Gastroesophageal sphincter (tissue), 4 donors: Measurements from ENCODE around the gene SCAMP5. TPM values are rescaled to one million over a fixed set of nuclear protein-coding genes. Genes with fewer than 3 reads are reported as not detected.

Experiments used
- ATAC-seq: fragments of 150-250 bp; one replicate; pipeline ENCODE4 v1.9.1; 2016; ENCODE audit warnings: mild to moderate bottlenecking, moderate library complexity
- H3K27ac ChIP-seq, 4 donors: fragments of 200-600 bp; sonication (generic) in 3 of 4; 1 replicate in 3 of 4; 2 replicates in 1 of 4; pipeline ENCODE4 v1.5.1; 2016 to 2019
- H3K27me3 ChIP-seq: fragments of 200-600 bp; sonication (generic); one replicate; pipeline ENCODE4 v1.5.1; 2019
- H3K36me3 ChIP-seq, 2 donors: fragments of 200-600 bp; sonication (generic); one replicate each; pipeline ENCODE4 v1.5.1; 2019; ENCODE audit warnings: control low read depth in 1 of 2
- H3K4me1 ChIP-seq, 3 donors: fragments of 200-600 bp; sonication (generic); 1 replicate in 2 of 3; 2 replicates in 1 of 3; pipeline ENCODE4 v1.5.1; 2016 to 2019; ENCODE audit warnings: control low read depth in 2 of 3
- H3K4me3 ChIP-seq, 2 donors: fragments of 200-600 bp; sonication (generic); one replicate each; pipeline ENCODE4 v1.5.1; 2019; ENCODE audit warnings: mild to moderate bottlenecking in 1 of 2, moderate library complexity in 1 of 2
- H3K9me3 ChIP-seq, 3 donors: fragments of 200-600 bp; sonication (generic); one replicate each; pipeline ENCODE4 v1.5.1; 2017 to 2019; ENCODE audit warnings: control low read depth in 2 of 3
- EP300 ChIP-seq: sonication (generic); formaldehyde crosslinking; IDR thresholded peaks from one replicate; pipeline ENCODE4 v1.6.1; 2017; ENCODE audit warnings: antibody characterized with exemption, mild to moderate bottlenecking
- POLR2A ChIP-seq, 2 donors: fragments of 450-650 bp; IDR thresholded peaks; one replicate each; pipeline ENCODE4 v1.6.1; 2017; ENCODE audit warnings: antibody characterized with exemption in 2 of 2, mild to moderate bottlenecking in 2 of 2, moderate library complexity in 1 of 2
- POLR2AphosphoS5 ChIP-seq: sonication (generic); formaldehyde crosslinking; IDR thresholded peaks from one replicate; pipeline ENCODE4 v1.6.1; 2017; ENCODE audit warnings: antibody characterized with exemption
- WGBS, 2 donors: methylation state at CpG; one replicate each; pipeline ENCODE4 v1.1.5; 2018; ENCODE audit warnings: low coverage in 1 of 2; 5-methylcytosine and 5-hydroxymethylcytosine counted together
- total RNA-seq, 4 donors: library from RNA; depleted of rRNA; stranded (reverse); fragments of >200 nt; gene quantifications; one replicate each; pipeline ENCODE4 v1.1.0, GENCODE V29; 2016
- TF ChIP-seq, protein P1 (sequence below), 4 experiments: fragments of 200-600 bp in 2 of 4; fragments of 450-650 bp in 2 of 4; sonication (generic) in 1 of 4; IDR thresholded peaks; one replicate each; pipeline ENCODE4 v1.5.1; 2017 to 2019; ENCODE audit warnings: antibody characterized with exemption in 4 of 4, mild to moderate bottlenecking in 2 of 4, moderate library complexity in 2 of 4

Gene SCAMP5
- total RNA-seq, 4 donors from 2014 or later: 2.2 to 10.1 (median 5.6) TPM

DNA sequence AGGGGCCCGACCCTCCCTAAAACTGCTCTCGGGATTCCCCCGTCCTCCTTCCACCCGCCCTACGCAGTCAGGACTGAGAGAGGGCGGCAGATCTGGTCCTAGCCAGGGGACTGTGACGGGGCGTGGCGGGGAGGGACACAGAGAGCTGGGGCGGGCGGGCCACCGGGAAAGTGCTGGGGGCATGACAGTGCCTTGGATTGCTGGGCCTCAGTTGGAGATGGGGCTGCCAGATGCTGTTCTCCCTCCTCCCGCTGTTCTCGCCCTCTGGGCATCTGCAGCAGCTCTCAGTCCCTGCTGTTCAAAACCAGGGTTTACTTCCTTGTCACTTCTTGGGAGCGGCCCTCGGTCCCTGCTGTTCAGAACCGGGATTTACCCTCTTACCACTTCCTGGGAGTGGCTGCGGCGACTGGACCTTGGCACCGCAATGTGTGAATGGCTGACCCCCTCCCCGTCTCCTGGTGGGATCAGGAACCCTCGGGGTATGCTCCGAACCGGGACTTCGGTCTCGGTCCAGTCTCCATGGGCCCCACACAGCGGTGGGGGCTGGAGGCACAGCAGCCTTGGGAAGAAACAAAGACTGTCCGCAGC is 36.9 kb upstream of the SCAMP5 start:
- TF ChIP-seq, protein P1, sequence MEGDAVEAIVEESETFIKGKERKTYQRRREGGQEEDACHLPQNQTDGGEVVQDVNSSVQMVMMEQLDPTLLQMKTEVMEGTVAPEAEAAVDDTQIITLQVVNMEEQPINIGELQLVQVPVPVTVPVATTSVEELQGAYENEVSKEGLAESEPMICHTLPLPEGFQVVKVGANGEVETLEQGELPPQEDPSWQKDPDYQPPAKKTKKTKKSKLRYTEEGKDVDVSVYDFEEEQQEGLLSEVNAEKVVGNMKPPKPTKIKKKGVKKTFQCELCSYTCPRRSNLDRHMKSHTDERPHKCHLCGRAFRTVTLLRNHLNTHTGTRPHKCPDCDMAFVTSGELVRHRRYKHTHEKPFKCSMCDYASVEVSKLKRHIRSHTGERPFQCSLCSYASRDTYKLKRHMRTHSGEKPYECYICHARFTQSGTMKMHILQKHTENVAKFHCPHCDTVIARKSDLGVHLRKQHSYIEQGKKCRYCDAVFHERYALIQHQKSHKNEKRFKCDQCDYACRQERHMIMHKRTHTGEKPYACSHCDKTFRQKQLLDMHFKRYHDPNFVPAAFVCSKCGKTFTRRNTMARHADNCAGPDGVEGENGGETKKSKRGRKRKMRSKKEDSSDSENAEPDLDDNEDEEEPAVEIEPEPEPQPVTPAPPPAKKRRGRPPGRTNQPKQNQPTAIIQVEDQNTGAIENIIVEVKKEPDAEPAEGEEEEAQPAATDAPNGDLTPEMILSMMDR (IDR thresholded peaks at IDR 0.05): peak in 1 of 4 experiments; percentile 40
- no peak for TF ChIP-seq EP300
- peaks cover 60% of the 10 kb centered on the region for H3K27me3 ChIP-seq
- H3K36me3 ChIP-seq: no peaks in the 10 kb centered on the region
- peak overlapping the region; percentile 4 to 65 for H3K4me3 ChIP-seq
- ATAC-seq: peak; percentile 32
- peaks cover 0 to 57% (median 25%) of the 10 kb centered on the region in 3 donors for H3K4me1 ChIP-seq
- no peaks in the 10 kb centered on the region for H3K9me3 ChIP-seq
- peak overlapping the region in 2 of 4 donors; percentile 56 to 68 for H3K27ac ChIP-seq
- 7 to 8% methylated on average over 2 to 3 of the region's 28 CpGs for WGBS, 2 donors

DNA sequence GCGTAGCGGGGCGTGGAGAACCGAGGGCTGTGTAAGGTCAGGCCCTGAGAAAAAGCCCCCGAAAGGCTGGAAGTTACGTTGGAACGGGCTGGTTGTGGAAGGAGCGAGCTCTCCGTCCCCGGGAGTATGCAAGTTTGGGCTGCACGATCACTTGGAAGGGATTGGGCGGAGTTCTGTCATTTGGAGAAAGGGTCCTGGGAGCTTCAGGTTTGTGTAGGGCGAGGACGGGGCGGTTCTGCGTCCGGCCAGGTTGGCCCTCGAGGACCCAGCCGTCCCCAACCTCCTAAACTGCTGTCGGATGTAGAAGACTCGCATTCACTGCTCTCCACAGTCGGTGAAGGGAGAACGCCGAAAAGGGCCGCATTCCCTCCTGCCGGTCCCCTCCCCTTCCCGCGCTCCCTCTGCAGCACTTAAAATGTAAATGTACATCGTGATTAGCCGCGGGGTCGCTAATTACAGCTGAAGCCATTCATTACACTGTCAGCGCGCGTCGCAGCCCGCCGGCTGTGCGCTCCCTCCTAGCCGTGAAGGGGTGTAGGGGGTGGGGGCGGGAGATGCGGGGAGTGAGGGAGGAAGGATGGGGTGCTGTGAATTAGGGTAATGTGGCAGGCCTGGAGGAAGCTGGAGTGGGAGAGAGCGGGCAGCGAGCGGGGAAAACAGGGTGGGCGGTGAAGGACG is 36.3 kb upstream of the SCAMP5 start:
- ATAC-seq: no peak
- no peaks in the 10 kb centered on the region for H3K9me3 ChIP-seq
- no peak for TF ChIP-seq POLR2AphosphoS5
- H3K27me3 ChIP-seq: peaks cover 59% of the 10 kb centered on the region
- peak overlapping the region in 2 of 4 donors; percentile 56 to 68 for H3K27ac ChIP-seq
- 3 to 7% methylated on average over 8 to 29 of the region's 47 CpGs for WGBS, 2 donors
- peak overlapping the region in 1 of 2 donors; percentile 65 for H3K4me3 ChIP-seq
- peaks cover 0 to 57% (median 25%) of the 10 kb centered on the region in 3 donors for H3K4me1 ChIP-seq
- H3K36me3 ChIP-seq: no peaks in the 10 kb centered on the region

DNA sequence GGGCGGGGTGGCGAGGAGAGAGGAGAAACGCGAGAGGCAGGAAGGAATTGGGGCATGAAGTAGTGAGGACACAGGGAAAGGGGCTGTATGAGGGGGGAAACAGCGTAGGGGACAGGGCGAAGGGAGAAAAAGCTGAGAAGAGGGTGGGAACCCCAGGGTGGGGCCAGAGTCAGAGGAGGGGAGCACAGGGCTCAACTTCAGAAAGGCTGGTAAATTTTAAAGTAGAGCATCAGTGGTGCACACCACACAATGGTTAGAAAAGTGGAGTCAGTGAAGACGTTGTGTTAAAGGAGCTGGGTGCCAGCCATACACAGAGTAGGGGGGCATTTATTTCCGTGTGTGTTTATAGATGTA is 35.8 kb upstream of the SCAMP5 start:
- TF ChIP-seq EP300 (no peak), POLR2AphosphoS5 (no peak), POLR2A (IDR thresholded peaks at IDR 0.05) (no peak)
- TF ChIP-seq, protein P1 (IDR thresholded peaks at IDR 0.05): no peak
- 13 to 15% methylated on average over 7 to 8 of the region's 8 CpGs for WGBS, 2 donors
- ATAC-seq: no peak
- Histone ChIP-seq H3K27ac (no peak overlapping the region), H3K36me3 (no peaks in the 10 kb centered on the region), H3K4me1 (peaks cover 0 to 54% (median 25%) of the 10 kb centered on the region in 3 donors), H3K27me3 (peaks cover 54% of the 10 kb centered on the region), H3K4me3 (peak overlapping the region in 1 of 2 donors; percentile 65), H3K9me3 (no peaks in the 10 kb centered on the region)

DNA sequence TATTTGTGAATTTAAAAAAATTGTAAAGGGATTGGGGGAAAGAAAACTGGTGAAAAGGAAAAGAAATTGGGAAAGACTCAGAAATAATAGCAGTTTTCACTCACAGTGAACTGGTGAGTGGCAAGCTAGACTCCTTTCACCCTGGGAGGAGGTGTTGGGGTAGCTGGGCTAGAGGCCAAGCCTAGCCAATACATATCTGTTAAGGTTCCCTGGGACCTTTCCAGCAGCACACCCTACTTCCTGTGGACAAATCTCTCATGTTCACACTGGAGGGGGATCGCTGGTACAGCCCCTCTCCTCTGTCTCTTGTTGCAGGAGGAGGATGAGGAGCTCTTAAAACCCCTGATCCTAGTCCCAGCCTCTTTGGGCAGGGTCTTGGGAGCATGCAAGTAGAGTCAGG is 35.1 kb upstream of the SCAMP5 start:
- H3K4me3 ChIP-seq: no peak overlapping the region
- no peak overlapping the region for H3K27ac ChIP-seq
- WGBS, 2 donors: 57 to 60% methylated on average over 1 of the region's 1 CpG
- H3K9me3 ChIP-seq: no peaks in the 10 kb centered on the region
- peaks cover 46% of the 10 kb centered on the region for H3K27me3 ChIP-seq
- no peak for ATAC-seq
- TF ChIP-seq EP300 (no peak), POLR2AphosphoS5 (no peak)
- TF ChIP-seq, protein P1 (IDR thresholded peaks at IDR 0.05): no peak
- H3K4me1 ChIP-seq: peaks cover 0 to 46% (median 25%) of the 10 kb centered on the region in 3 donors
- no peaks in the 10 kb centered on the region for H3K36me3 ChIP-seq

DNA sequence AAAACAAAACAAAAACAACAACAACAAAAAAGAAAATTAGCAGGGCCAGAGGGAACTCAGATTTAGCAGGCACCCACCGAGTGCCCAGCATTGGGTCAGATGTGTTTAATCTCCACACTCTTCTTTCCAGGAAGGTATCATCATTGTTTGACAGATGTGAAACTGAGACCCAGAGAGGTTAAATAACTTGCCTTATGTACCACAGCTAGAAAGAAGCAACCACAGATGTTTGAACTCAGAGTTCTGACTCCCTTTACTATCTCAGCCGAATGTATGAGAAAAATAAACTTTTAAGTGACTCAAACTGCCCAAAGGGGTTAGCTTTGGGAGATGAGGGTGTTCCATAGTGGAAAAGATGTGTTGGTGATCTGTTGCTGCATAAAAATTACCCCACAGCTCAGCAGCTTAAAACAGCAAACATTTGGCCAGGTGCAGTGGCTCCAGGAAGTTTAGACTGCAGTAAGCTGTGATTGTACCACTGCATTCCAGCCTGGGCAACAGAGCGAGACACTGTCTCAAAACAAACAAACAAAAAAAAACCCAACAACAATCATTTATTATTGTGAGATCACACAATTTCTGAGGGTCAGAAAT is 34.3 kb upstream of the SCAMP5 start:
- Histone ChIP-seq H3K9me3 (no peaks in the 10 kb centered on the region), H3K36me3 (no peaks in the 10 kb centered on the region), H3K27ac (no peak overlapping the region), H3K4me3 (no peak overlapping the region), H3K4me1 (peaks cover 0 to 38% (median 19%) of the 10 kb centered on the region in 3 donors), H3K27me3 (peaks cover 43% of the 10 kb centered on the region)
- TF ChIP-seq, protein P1 (IDR thresholded peaks at IDR 0.05): no peak
- no peak for TF ChIP-seq EP300
- no peak for TF ChIP-seq POLR2AphosphoS5
- no peak for TF ChIP-seq POLR2A (IDR thresholded peaks at IDR 0.05)
- WGBS, 2 donors: 36% methylated on average over 3 of the region's 3 CpGs
- no peak for ATAC-seq
